Hepatocyte (in vitro differentiated cells): Measurements from ENCODE around the gene SLC12A5.

Source experiments
- CTCF ChIP-seq: fragments of 200-600 bp; sonication (generic); IDR thresholded peaks from 2 replicates; pipeline ENCODE4 v1.5.1; 2016; ENCODE audit warnings: antibody characterized with exemption, mild to moderate bottlenecking; ENCODE audit not compliant: poor library complexity
- EZH2 ChIP-seq: fragments of 200-600 bp; sonication (generic); IDR thresholded peaks from 2 replicates; pipeline ENCODE4 v1.6.1; 2016; ENCODE audit warnings: antibody characterized with exemption, mild to moderate bottlenecking, borderline replicate concordance
- EZH2phosphoT487 ChIP-seq: fragments of 200-600 bp; sonication (generic); IDR thresholded peaks from one replicate; pipeline ENCODE4 v1.6.1; 2018; ENCODE audit warnings: antibody characterized with exemption, mild to moderate bottlenecking, low read depth, moderate library complexity; ENCODE audit not compliant: unreplicated experiment, severe bottlenecking

DNA sequence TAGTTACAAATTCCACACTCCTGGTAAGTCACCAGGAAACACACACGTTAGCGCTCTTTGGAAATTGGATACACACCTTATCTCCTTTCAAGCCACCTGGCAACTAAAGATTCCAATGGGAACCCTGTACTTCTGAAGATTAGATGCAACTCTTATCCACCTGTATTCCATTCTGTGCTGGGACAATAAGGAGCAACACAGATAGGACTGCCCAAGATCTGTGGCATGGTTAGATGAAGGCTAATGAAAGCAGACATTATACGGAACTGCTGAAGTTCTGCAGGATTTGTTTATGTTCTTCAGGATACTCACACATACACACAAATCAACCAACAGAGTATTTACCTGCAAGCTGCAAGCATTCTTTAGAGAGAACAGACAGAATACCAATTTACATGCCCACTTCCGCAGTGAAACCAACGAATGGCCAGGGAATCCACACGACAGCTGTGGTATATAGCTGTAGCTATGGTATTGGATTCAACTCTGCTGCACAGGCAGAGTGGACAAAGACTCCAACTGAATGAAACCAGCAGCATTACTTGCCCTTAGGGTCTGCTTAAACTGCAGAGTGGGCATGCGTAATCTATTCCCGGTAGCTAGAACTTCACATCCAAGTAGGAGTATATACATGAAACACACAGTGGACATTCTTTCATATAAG lies 48.8 kb downstream of the SLC12A5 start:
- TF ChIP-seq CTCF = no peak
- no peak for TF ChIP-seq EZH2phosphoT487
- no peak for TF ChIP-seq EZH2
